GM12878 (cell line): ENCODE data around the gene EPB41L4A. TPM values are rescaled to one million over a fixed set of nuclear protein-coding genes. Genes with fewer than 3 reads are reported as not detected.

Source experiments
- ATAC-seq: fragments of 200-7000 bp; cut with Tn5 transposase; 3 replicates; pipeline ENCODE4 v1.9.1; 2020; ENCODE audit warnings: mild to moderate bottlenecking, moderate library complexity
- BruUV-seq: library from RNA; stranded (reverse); fragments of 400-500 nt; replicated peaks from 2 replicates; lab custom pipeline; 2021; lab: Mats Ljungman, UMichigan
- CTCF ChIA-PET: fragments of 300-600 bp; sonication (Branson Sonifier 250); formaldehyde crosslinking; extraction: SDS; loops from one replicate; lab custom pipeline; 2021; ENCODE audit warnings: inconsistent platforms; lab: Yijun Ruan, JAX
- POLR2A ChIA-PET: fragments of 350-600 bp; formaldehyde crosslinking; extraction: SDS; loops from one replicate; lab custom pipeline; 2021; ENCODE audit warnings: inconsistent platforms; lab: Charles Lee
- RAD21 ChIA-PET: fragments of 300-600 bp; sonication (Branson Sonifier 250); formaldehyde crosslinking; loops from one replicate; lab custom pipeline; 2023; ENCODE audit warnings: antibody characterized with exemption; ENCODE audit not compliant: unreplicated experiment; lab: Charles Lee
- SMC1A ChIA-PET: fragments of 300-600 bp; sonication (Branson Sonifier 250); formaldehyde crosslinking; loops from one replicate; lab custom pipeline; 2023; ENCODE audit not compliant: unreplicated experiment, uncharacterized antibody; lab: Charles Lee
- DNase-seq: peaks from one replicate; pipeline ENCODE4 v3.0.0-alpha.2; 2011; ENCODE audit warnings: low read depth, low spot score
- FAIRE-seq: peaks from 3 replicates; lab custom pipeline; 2011; peaks lifted over from hg19 to GRCh38; lab: Jason Lieb, UNC
- H2AFZ ChIP-seq: 2 replicates; pipeline ENCODE4 v1.6.0; 2011; ENCODE audit warnings: low read depth, low read length, control low read depth; ENCODE audit not compliant: control insufficient read depth
- H3K27ac ChIP-seq: 2 replicates; pipeline ENCODE4 v1.5.1; 2011; ENCODE audit warnings: control low read depth; ENCODE audit not compliant: control insufficient read depth, insufficient read depth
- H3K27me3 ChIP-seq, 2 experiments: replicated peaks in 1 of 2; 2 replicates each; pipeline versions ENCODE4 v1.6.0 to v1.6.1; 2011; ENCODE audit warnings: low read length in 1 of 2; ENCODE audit not compliant: control insufficient read depth in 2 of 2, insufficient read depth in 2 of 2
- H3K36me3 ChIP-seq, 2 experiments: 2 replicates each; pipeline ENCODE4 v1.5.1; 2011; ENCODE audit warnings: low read length in 1 of 2; ENCODE audit not compliant: control insufficient read depth in 2 of 2, insufficient read depth in 2 of 2
- H3K4me1 ChIP-seq: 2 replicates; pipeline ENCODE4 v1.6.1; 2011; ENCODE audit warnings: mild to moderate bottlenecking, low read length, moderate library complexity, mixed read lengths; ENCODE audit not compliant: control insufficient read depth, insufficient read depth
- H3K4me2 ChIP-seq: 2 replicates; pipeline ENCODE4 v1.6.0; 2011; ENCODE audit warnings: control low read depth; ENCODE audit not compliant: control insufficient read depth, insufficient read depth
- H3K4me3 ChIP-seq: fragments of 200-600 bp; sonication (generic); 2 replicates; pipeline ENCODE4 v1.5.1; 2016
- H3K79me2 ChIP-seq: 2 replicates; pipeline ENCODE4 v1.6.0; 2011; ENCODE audit warnings: low read length; ENCODE audit not compliant: control insufficient read depth, insufficient read depth
- H3K9ac ChIP-seq: 2 replicates; pipeline ENCODE4 v1.8.0; 2011; ENCODE audit warnings: low read length, control low read depth, mixed read lengths; ENCODE audit not compliant: control insufficient read depth, insufficient read depth
- H3K9me3 ChIP-seq: replicated peaks from 3 replicates; pipeline ENCODE4 v1.5.1; 2011; ENCODE audit warnings: mild to moderate bottlenecking, low read length; ENCODE audit not compliant: control insufficient read depth, insufficient read depth
- H4K20me1 ChIP-seq: 2 replicates; pipeline ENCODE4 v1.6.0; 2011; ENCODE audit not compliant: control insufficient read depth, insufficient read depth
- ATF7 ChIP-seq: fragments of 450-650 bp; IDR thresholded peaks from 2 replicates; pipeline ENCODE4 v1.6.1; 2016; ENCODE audit warnings: low read depth, mild to moderate bottlenecking
- HDAC2 ChIP-seq: fragments of 200-600 bp; sonication (generic); IDR thresholded peaks from 2 replicates; pipeline ENCODE4 v1.6.1; 2017
- IRF4 ChIP-seq: IDR thresholded peaks from 2 replicates; pipeline ENCODE4 v1.6.1; 2011; ENCODE audit warnings: low read depth, low read length
- LARP7 ChIP-seq: fragments of 450-650 bp; IDR thresholded peaks from 2 replicates; pipeline ENCODE4 v1.6.1; 2017; ENCODE audit warnings: mild to moderate bottlenecking
- NBN ChIP-seq: fragments of 450-650 bp; IDR thresholded peaks from 2 replicates; pipeline ENCODE4 v1.6.1; 2016
- NFIC ChIP-seq: IDR thresholded peaks from 2 replicates; pipeline ENCODE4 v1.6.1; 2012; ENCODE audit warnings: low read depth, mild to moderate bottlenecking, inconsistent platforms, low read length, moderate library complexity
- NR2F1 ChIP-seq: fragments of 450-650 bp; conservative IDR thresholded peaks from 2 replicates; pipeline ENCODE4 v1.6.1; 2017; ENCODE audit warnings: mild to moderate bottlenecking
- POLR2AphosphoS5 ChIP-seq: IDR thresholded peaks from 2 replicates; pipeline ENCODE4 v1.6.1; 2011; ENCODE audit warnings: mild to moderate bottlenecking, low read length, inconsistent platforms
- RAD51 ChIP-seq: fragments of 450-650 bp; IDR thresholded peaks from 2 replicates; pipeline ENCODE4 v1.6.1; 2016; ENCODE audit warnings: moderate library complexity, mild to moderate bottlenecking, inconsistent platforms
- RELA ChIP-seq: fragments of 450-650 bp; IDR thresholded peaks from 2 replicates; pipeline ENCODE4 v1.8.0; 2014; ENCODE audit warnings: borderline replicate concordance; ENCODE audit not compliant: partially characterized antibody
- SIX5 ChIP-seq: IDR thresholded peaks from 2 replicates; pipeline ENCODE4 v1.6.1; 2011; ENCODE audit warnings: mild to moderate bottlenecking, low read depth, low read length, moderate library complexity; ENCODE audit not compliant: severe bottlenecking
- SMARCA5 ChIP-seq: fragments of 450-650 bp; IDR thresholded peaks from 2 replicates; pipeline ENCODE4 v1.6.1; 2017; ENCODE audit warnings: mild to moderate bottlenecking
- TBL1XR1 ChIP-seq: IDR thresholded peaks from 2 replicates; pipeline ENCODE4 v1.6.1; 2012; ENCODE audit warnings: low read depth, low read length, improper control_type of control experiment
- TCF3 ChIP-seq: IDR thresholded peaks from 2 replicates; pipeline ENCODE4 v1.6.1; 2012; ENCODE audit warnings: low read depth, mild to moderate bottlenecking, low read length, borderline replicate concordance; ENCODE audit not compliant: insufficient read depth
- ZNF24 ChIP-seq: fragments of 450-650 bp; IDR thresholded peaks from 2 replicates; pipeline ENCODE4 v1.6.1; 2017; ENCODE audit warnings: antibody characterized with exemption, mild to moderate bottlenecking
- WGBS: methylation state at CpG from one replicate; pipeline ENCODE4 v1.1.6; 2016; ENCODE audit warnings: low lambda C conversion rate; ENCODE audit not compliant: insufficient replicate concordance, insufficient coverage; ENCODE audit errors: missing lambda C conversion rate; 5-methylcytosine and 5-hydroxymethylcytosine counted together
- in situ Hi-C: fragments of 300-500 bp; cut with MboI; formaldehyde crosslinking; loops from 9 replicates; pipeline ENCODE4 v1.14.3; 2018; ENCODE audit warnings: mixed read lengths
- intact Hi-C: fragments of 100-400 bp; cut with micrococcal nuclease; formaldehyde crosslinking; loops from one replicate; pipeline ENCODE4 v1.14.2; 2022; ENCODE audit not compliant: unreplicated experiment
- polyA plus RNA-seq, 11 experiments: library from polyadenylated mRNA; depleted of rRNA in 4 of 11; unstranded in 6 of 11; stranded (reverse) in 5 of 11; fragments of >200 nt; fragmentation: Nextera tagmentation in 4 of 11; fragmentation: Illumina TruSeq in 1 of 11; extraction: Ambion mirVana in 4 of 11; extraction: Trizol in 1 of 11; gene quantifications; 1 replicate in 1 of 11; 2 replicates in 10 of 11; pipeline versions ENCODE4 v1.2.1 to v1.2.3, GENCODE V29; 2011 to 2016; ENCODE audit warnings: inconsistent platforms in 2 of 11, missing spikeins in 2 of 11, low read depth in 1 of 11
- total RNA-seq, 4 experiments: library from RNA; depleted of rRNA in 3 of 4; stranded (reverse); fragments of >200 nt in 3 of 4; fragmentation: Illumina TruSeq in 1 of 4; extraction: Trizol in 1 of 4; gene quantifications; 2 replicates each; pipeline versions ENCODE4 v1.2.1 to v1.2.3, GENCODE V29; 2013 to 2021
- TF ChIP-seq, protein P1 (sequence below): fragments of 450-650 bp; formaldehyde crosslinking; IDR thresholded peaks from 2 replicates; pipeline ENCODE4 v1.4.0; 2022; ENCODE audit warnings: mild to moderate bottlenecking, moderate library complexity

Gene EPB41L4A
- total and polyA plus RNA-seq, 10 of the 15 experiments (the other 5 are each of a cell fraction or from before 2014, with no cell fraction given), result 0.10 to 0.67 (median 0.30) TPM

DNA sequence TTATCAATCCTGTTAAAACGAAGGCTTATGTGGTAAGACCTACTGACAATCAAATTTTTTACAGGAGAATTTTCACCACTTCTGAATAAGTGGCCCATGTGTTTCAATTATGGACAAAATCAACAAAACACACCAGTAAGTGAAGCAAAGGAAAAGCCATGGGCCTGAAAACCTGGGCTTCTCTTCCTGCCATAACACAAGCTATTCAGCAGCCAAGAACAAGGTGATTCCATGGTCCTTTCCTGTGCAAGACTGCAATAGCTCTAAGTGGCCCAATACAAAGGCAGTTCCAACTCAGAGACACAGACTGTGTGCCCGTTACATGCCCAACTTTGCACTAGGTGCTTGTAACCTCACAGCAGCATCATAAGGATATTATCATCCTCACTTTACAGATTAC, 168.5 kb downstream of the EPB41L4A start (continued):
- TF ChIP-seq ZNF24, result no peak
- TF ChIP-seq TBL1XR1, result no peak
- TF ChIP-seq LARP7, result no peak
- no peak for TF ChIP-seq TCF3
- no peak for TF ChIP-seq NFIC
- TF ChIP-seq NBN, result no peak
- no peak for TF ChIP-seq POLR2AphosphoS5
- TF ChIP-seq RELA, result no peak
- no peak for TF ChIP-seq NR2F1
- TF ChIP-seq SIX5, result no peak
- no peak for TF ChIP-seq IRF4

DNA sequence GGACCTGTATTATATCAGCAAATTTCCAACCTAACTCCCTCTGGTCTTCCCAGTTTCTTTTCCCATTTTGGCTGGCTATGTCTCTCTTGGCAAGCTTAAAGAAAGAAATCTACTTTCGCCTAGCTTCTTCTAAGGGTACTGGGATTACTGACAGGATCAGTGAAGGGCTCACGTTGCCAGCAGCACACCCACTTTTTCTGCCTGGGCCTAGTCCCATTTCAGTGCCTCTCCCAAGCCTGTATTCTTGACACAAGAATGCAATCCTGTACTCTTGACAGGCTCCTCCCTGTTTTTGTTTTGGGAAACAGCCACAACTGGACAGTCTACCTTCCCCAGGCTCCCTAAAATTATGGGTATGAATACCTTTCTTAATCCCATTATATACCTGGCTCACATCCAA, 170.5 kb downstream of the EPB41L4A start:
- no peak for TF ChIP-seq RAD51
- TF ChIP-seq, protein P1, sequence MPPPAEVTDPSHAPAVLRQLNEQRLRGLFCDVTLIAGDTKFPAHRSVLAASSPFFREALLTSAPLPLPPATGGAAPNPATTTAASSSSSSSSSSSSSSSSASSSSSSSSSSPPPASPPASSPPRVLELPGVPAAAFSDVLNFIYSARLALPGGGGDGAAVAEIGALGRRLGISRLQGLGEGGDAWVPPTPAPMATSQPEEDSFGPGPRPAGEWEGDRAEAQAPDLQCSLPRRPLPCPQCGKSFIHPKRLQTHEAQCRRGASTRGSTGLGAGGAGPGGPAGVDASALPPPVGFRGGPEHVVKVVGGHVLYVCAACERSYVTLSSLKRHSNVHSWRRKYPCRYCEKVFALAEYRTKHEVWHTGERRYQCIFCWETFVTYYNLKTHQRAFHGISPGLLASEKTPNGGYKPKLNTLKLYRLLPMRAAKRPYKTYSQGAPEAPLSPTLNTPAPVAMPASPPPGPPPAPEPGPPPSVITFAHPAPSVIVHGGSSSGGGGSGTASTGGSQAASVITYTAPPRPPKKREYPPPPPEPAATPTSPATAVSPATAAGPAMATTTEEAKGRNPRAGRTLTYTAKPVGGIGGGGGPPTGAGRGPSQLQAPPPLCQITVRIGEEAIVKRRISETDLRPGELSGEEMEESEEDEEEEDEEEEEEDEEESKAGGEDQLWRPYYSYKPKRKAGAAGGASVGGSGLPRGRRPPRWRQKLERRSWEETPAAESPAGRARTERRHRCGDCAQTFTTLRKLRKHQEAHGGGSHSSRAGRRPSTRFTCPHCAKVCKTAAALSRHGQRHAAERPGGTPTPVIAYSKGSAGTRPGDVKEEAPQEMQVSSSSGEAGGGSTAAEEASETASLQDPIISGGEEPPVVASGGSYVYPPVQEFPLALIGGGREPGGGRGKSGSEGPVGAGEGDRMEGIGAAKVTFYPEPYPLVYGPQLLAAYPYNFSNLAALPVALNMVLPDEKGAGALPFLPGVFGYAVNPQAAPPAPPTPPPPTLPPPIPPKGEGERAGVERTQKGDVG (CRISPR knock-in tag), result no peak
- no peak for TF ChIP-seq SMARCA5
- TF ChIP-seq HDAC2, result no peak
- TF ChIP-seq ATF7, result no peak
- TF ChIP-seq, all 136 proteins: peak for 0
- no peak for FAIRE-seq
- ChIA-PET SMC1A (no interaction called here), CTCF (interaction anchor here (1.1 kb wide), 1 partner anchor 73 kb away, joined by 4 read pairs; no protein-coding TSS in a partner anchor), RAD21 (no interaction called here), POLR2A (no interaction called here)
- in situ Hi-C loops (no loop called here), intact Hi-C loops (no loop called here)
- H2AFZ ChIP-seq, result no peak overlapping the region
- H3K79me2 ChIP-seq, result no peaks in the 10 kb centered on the region
- no peak for DNase-seq
- no peaks in the 10 kb centered on the region for H3K9me3 ChIP-seq
- no peak for ATAC-seq
- H3K4me1 ChIP-seq, result no peaks in the 10 kb centered on the region
- 0 out of 2 replicates have a peak, but pooled peaks cover 2% of the 10 kb centered on the region for H4K20me1 ChIP-seq
- no peaks in the 10 kb centered on the region; a peak in 1 of 4 replicates for H3K27me3 ChIP-seq
- no peak overlapping the region for H3K9ac ChIP-seq
- no TSS peak for BruUV-seq
- 16% methylated on average over 2 of the region's 2 CpGs for WGBS
- no peak overlapping the region for H3K27ac ChIP-seq
- H3K4me3 ChIP-seq, result no peak overlapping the region
- H3K36me3 ChIP-seq, result no peaks in the 10 kb centered on the region
- no peak overlapping the region for H3K4me2 ChIP-seq
